ENCODE data around the gene MTUS2.

DNA sequence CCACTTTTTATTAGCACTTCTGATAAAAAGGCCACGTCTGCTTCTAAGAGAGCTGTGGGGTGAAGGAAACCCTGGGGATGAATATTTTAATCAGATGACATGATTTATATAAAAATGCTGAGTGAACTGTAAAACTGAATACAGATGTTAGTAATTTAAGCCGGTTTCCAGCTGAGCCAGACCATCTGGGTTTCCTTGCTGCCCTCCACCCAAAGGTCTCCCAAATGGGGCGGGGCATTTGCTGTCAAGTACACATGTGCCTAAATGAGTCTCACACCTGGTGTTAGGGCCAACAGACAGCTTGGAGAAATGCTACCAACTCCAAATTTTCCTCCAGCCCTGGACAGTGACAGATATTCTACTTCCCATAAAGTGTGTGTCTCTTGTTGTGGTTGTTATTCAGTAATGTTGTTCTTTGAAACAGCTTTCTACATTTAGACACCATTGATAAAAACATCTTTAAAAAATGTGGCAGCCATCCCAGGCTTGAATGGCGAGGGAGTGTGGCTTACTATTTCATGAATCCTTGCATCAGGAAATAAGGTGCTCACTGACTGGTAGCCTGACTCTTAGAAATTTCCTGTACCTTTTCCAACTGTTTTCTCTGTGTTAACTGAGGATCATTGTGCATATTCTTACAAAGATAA, 350.4 kb downstream of the MTUS2 start:
- TF ChIP-seq CTCF (IDR thresholded peaks at IDR 0.05; ENCODE audit: low read depth, low read length, missing input control) (no peak), YY1 (IDR thresholded peaks at IDR 0.05) (no peak), GABPA (IDR thresholded peaks at IDR 0.05 in 1 of 2, conservative IDR thresholded peaks at IDR 0.05 in 1 of 2) (no peak), RXRA (IDR thresholded peaks at IDR 0.05) (no peak)
